Measurements from ENCODE around the gene CACNA2D2.
A peak's percentile ranks its signal among the peaks of the same experiment; 100 is the strongest.

GRCh38 chr3:50352781-50353180, 150.7 kb downstream of the CACNA2D2 start:
- peak in 1 of 12 donors; percentile 5 for TF ChIP-seq CTCF (IDR thresholded peaks at IDR 0.05)
- TF ChIP-seq POLR2A (IDR thresholded peaks at IDR 0.05), result no peak

Measured in heart left ventricle (tissue), 13 donors.